Raji (cell line): ENCODE results near the gene TCEA2.

ENCODE experiments used
- POLR2A ChIP-seq: IDR thresholded peaks from 2 replicates; pipeline ENCODE4 v1.6.1; 2011; ENCODE audit warnings: low read depth, low read length, control low read depth; ENCODE audit not compliant: insufficient read depth

The TCEA2 gene

DNA sequence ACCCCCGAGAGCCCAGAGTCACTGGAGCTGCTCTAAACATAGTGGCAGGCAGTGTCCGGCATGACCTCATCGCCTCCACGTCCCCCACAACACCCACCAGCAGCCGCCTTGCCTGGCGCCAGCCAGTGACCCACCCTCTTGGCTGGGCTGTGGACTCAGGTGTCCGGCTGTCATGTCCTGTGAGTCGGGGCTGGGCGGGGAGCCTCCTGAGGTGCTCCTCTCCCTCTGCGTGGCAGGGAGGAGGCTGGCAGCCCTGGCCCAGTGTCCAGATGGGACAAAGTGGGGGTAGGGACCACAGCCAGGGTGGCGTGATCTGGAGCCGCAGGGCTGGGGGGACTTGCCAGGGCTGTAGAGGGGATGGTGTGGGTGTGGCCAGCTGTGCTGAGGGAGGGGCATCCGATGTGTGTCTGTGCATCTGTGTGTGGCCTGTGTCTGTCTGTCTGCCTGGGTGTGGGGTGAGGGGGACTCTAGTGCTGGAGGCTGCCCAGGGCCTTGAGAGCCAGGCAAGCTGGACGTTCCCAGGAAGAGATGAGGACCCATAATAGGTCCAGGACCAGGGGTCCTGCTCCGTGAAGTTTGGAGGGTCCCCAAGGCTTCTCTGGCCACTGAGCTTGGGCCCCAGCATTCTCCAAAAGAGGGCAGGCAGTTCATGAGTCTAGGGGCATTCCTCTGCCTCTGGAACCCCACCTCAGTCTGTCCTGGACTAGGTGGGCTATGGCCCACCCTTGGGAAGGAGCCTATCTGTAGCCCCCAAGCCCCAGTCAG is 11.3 kb upstream of the TCEA2 start:
- TF ChIP-seq POLR2A, result no peak

DNA sequence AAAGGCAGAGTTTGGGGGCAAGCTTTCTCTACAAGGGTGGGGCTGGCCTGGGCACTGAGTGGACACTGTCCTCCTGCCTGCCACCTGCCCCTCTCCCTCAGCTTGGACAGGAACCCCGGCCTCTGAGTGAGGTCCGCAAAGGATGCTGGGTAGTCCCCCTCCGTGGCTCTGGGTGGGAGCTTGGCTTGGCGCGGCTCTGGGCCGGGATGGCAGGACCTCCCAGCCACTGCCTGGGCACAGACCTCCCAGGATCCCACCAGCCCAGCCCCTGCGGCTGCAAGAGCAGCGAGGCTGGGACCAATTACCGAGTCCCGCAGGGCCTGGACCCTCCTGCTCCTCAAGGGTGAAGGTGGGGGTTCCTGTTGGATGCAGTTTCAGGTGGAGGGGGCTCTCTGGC is 10.7 kb upstream of the TCEA2 start:
- no peak for TF ChIP-seq POLR2A

DNA sequence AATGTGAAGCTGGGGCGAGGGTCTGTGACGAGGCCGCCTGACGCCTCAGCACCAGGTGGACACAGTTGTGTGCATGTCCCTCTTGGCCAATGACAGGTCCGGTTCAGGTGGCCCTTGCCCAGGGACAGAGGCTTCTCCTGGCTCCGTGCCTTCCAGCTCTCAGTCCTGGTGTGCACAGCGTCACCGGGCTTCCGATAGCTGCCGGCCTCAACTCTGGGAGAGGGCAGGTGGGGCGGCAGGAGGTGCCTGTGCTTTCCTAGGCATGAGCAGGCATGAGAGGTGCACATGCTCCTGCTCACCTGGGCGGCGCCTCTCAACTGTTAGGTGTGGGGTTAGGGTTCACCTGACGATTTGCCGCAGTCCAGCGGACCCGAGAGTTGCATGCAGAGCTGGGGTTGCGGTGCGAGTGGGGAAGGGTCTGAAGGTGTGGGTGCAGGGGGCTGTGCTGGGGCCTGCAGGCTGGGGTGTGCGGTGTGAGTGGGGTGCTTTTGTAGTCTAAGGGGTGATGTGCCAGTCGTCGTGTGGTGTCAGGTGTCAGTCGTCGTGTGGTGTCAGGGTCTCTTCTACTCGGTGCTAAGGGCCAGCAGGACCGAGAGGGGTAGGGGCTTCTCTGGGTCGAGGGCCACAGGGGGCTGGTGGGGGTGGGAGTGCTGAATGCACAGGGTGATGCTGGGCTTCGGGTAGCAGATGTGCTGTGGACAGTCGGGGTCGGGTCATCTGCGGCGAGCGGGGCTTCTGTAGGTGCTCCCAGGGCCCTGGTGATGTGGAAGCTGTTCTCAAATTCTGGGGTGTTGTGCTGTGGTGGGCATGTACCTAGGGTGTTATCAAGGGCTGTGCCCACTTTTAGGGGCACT is 9.8 kb upstream of the TCEA2 start:
- TF ChIP-seq POLR2A, result no peak

DNA sequence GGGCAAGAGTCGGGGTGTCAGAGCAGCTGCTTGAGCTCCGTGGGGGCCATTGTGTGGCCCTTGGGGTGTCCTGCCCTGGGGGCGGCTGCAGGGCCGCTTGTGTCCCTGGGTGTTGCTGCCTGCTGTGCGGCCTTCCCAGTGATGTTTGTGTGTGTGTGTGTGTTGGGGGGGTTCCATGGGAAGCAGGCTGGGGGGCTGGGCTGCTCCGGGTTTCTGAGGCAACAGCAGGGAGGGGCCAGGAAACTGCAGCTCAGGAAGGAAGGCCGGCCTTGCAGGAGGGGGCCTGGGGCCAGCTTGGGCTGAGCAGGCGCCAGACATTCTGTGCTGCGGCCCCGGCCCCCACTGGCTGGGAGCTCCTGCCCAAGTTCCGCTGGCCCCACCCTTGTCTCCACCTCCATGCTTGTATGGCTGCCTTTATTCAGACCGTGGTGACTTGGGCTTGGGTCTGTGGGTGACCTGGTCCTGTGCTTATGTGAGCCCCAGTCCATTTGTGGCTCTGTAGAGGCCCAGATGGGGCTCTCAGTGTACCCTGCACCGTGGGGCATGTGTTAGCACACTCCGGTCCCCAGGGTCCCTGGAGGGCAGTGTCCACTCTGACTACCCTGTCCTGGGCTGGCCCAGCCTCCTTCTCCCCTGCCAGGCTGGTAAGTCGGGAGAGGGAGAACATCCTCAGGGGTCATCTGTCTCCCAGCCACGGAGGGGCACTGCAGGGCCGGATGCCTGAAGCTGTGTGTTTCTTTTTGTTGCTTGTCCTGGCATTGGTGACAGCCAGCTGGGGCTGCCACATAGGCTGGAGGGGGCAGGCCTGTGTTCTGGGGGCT is 8.9 kb upstream of the TCEA2 start:
- no peak for TF ChIP-seq POLR2A

DNA sequence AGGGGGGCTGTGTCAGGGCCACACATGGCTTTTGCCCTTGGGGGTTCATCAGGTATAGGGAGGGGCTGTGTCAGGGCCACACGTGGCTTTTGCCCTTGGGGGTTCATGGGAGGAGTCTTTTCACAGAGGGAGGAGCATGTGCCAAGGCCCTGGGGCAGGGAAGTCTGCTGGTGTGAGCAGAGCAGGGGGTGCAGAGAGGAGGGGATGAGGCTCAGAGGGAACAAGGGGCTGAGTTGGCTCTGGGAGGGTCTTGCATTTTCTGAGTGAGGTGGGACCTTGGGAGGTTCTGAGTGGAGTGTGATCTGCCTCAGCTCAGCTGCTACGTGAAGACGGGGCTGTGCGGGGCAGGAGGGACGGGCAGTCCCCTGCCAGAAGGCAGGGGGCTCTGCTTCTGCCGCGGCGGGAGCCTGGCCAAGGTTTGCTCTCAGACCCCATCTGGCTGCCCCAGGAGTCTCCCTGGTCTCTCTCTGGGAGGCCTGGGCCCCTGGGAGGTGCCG is 7.6 kb upstream of the TCEA2 start:
- no peak for TF ChIP-seq POLR2A

DNA sequence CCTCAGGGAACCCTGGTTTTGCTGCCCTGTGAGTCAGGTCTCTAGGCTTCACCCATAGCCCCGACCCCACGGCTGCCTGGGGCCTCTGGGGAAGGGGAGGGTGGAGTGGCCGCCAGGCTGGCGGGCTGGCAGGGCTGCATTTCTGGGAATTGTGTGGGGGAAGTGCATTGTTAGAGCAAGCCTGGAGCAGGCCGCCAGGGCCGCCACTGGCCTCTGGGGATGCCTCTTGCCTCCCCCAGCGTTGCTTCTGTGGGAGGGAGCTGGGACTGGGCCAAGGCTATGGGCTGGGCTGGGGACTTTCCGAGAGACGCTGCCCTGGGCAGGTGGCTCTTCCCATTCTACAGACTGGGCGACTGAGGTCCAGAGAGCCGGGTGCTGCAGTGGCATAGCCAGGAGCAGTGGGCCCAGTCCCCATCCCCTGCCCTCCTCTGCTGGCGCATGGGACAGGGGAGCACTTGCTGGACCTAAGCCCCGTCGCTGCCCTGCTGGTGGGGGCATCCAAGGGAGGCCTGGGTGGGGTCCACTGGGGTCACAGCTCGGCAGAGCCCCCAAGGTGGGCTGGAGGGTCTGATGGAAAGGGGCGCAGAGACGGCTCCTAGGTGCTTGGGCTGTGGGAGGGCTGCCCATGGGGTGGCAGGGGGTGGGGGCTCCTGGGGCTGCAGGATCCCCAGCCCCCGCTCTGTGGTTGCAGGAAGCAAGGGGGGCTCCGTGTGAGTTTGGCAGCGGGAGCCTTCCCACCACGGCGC is 6.9 kb upstream of the TCEA2 start:
- TF ChIP-seq POLR2A, result no peak

DNA sequence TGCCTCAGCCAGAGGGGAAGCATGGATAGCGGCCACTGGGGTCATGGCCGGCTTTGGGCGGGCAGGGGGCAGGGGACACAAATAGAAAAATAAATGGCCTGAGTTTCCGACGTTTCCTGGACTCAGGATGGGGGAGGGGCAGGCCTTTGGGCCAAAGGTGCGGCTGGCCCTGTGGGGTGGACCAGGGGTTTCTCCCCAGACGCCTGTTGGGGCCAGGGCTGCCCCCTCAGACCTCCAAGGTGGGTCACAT is 6.4 kb upstream of the TCEA2 start:
- TF ChIP-seq POLR2A, result no peak

DNA sequence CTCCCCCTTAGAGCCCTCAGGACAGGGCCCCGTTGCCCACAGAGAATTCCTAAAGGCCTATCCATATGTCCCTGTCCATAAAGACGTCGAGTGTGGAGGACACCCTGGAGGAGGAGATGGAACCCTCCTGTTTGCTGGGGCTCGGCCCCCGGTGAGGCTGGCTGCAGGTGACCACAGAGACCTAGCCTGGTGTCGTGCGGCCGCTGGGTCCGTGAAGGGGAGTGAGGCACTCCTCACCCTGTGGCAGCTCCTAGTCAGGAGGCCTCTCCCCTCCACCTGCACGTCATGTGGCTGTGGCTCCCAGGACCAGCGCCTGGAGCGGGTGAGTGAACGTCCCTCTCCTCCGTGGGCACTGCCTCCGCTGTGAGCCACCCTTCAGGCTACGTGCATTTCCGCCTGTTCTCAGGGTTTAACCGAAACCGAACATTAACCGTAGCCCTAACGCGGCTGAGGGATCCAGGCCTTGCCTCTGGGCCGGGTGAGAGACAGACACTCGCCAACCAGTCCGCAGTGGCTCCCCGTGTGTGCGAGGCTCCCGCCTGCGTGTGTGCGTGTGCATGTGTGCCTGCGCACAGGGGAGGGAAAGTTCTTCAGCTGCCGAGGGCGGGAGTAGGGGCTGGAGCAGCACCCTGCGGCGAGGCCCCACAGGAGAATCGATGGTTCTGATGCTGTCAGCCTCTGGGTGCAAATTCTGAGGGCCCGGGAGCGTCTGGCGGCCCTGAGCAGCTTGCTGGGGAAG is 5.9 kb upstream of the TCEA2 start:
- TF ChIP-seq POLR2A, result no peak

DNA sequence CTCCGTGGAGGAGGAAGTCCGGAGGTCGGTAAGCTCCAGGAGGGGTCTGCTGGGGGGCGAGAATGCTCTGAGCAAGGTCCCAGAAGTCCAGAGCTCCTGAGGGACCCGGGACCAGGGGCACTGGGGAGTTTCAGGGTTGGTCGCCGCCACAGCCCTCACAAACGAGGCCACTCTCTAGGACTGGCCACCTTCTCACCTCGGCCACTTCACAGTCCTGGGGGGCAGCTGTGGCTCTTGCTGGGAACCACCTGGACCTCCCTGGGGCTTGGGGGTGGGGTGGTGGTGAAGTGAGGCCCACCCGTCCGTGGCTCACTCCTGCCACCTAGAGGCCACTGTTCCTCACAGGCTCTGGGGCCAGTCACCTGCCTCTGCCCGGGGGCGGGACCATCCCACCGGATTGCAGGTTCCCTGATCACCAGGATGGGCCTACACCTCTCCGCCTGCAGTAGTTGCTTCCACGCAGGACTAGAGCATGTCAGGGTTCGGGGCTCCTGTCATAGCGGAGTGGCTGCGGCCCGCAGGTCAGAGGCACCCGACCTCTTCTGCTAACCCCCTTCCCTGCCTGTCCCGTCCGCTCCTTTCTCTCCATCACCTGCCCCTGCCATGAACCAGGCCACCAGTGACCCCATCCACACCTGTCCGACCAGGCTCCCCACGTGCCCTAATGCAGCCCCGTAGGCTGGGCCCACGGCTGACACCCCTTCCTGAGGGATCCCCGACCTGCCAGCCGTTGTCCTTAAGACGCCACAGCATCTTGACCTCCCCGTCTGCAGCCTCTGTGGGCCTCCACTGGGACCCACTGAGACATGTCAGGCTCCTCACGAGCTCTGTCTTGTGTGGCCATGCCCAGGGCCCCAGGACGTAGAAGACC is 5.1 kb upstream of the TCEA2 start:
- TF ChIP-seq POLR2A, result no peak; the same call in 1 of the 2 replicates

DNA sequence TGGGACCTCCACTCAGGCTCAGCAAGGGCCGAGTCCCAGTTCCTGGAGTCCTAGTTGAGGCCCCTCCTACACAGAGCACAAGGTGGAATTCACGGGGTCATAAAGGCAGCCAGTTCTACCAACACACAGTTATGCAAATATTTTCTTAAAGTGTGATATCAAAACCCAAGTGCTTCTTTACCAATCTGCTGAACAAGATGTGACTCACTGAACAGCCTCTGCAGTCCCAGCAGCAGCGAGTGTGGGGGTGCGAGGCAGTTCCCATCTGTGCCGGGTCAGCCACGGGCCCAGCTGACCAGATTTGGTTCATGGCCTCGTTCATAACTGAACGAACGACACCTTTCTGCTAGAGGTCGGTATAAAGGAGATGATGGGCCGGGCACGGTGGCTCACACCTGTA is 4.5 kb upstream of the TCEA2 start:
- TF ChIP-seq POLR2A, result no peak

DNA sequence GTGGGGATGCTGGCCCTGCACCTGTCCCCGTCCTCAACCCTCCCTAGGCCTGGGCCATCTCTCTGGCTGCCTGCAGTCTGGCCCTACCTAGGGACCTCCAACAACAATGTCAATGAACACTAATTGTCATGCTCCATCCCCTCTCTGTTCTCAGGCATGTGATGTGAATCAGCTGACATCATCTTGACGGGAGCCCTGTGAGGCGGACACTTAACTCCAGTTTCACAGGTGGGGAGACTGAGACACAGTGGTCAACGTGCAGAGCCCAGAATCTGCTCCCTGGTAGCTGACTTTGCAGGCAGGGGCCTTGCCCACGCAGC is 762 bp upstream of the TCEA2 start:
- no peak for TF ChIP-seq POLR2A

DNA sequence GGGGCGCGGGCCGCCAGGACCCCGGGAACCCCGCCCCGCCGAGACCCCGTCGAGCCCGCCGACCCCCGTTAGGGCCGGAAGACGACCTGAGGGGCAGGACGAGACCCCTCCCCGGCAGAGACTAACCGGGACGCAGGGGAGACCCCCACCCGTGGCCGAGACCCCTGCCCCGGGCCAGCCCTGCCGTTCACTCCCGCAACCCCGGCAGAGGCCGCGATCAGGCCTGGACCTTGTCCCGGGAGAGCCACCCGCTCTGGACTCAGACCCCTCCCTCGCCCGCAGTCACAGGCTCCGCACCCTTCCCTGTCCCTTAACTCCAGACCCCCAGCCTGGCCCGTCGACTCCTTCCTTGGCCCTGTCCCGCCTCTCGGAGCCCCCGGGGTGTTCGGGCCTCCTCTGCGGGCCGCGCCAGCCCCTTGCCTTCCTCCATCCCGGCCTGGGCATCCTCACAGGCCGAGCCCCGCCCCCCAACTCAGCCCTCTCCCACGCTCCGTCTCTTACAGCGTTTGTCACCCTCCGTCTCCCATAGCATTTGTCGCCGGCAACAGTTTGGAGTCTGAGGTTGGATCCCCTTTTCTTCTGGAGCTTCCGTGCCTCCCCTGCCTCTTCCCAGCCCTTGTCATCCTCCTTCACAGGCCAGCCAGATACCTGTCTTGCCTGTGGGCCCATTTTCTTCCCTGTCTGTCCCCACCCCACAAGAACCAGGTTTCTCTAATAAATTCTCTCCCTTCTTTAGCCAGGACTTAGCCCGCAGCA is 569 bp downstream of the TCEA2 start:
- TF ChIP-seq POLR2A, result no peak
